ENCODE data around the gene ANKFY1.

DNA sequence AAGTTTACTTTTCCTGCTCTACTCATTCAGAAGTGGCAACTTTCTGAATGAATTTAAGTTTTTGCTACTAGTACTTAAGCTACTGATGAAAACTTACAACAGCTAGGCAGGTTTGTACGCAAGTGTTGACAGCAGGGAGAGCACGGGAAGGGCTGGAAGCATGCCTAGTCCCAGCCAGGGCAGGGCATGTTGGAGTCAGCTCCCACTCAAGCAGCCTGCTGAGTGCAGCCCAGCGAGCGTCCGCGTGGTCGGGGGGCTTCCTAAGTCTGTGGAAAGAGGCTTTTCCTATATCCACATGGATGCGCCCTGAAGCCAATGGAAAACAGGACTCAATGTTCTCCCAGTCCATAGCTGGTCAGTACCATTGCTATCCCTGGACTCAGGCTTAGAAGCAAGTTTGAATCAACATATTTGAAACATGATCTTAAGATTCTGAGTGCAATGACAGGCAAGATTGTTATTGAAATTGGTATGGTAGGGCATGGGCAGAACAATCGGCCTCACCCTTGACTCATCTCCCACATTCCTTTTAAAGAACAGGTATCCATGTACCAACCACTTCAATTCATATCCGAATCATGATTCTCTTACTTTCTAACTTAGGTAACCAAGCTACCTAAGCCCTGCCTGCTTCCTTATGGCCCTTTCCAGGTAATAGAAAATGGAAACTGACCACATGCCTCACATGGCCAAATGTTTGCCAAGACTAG, 98.3 kb downstream of the ANKFY1 start:
- no peak for TF ChIP-seq POLR2A (IDR thresholded peaks at IDR 0.05)
- TF ChIP-seq, protein P1, sequence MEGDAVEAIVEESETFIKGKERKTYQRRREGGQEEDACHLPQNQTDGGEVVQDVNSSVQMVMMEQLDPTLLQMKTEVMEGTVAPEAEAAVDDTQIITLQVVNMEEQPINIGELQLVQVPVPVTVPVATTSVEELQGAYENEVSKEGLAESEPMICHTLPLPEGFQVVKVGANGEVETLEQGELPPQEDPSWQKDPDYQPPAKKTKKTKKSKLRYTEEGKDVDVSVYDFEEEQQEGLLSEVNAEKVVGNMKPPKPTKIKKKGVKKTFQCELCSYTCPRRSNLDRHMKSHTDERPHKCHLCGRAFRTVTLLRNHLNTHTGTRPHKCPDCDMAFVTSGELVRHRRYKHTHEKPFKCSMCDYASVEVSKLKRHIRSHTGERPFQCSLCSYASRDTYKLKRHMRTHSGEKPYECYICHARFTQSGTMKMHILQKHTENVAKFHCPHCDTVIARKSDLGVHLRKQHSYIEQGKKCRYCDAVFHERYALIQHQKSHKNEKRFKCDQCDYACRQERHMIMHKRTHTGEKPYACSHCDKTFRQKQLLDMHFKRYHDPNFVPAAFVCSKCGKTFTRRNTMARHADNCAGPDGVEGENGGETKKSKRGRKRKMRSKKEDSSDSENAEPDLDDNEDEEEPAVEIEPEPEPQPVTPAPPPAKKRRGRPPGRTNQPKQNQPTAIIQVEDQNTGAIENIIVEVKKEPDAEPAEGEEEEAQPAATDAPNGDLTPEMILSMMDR (IDR thresholded peaks at IDR 0.05): no peak

Measured in vagina (tissue), 2 donors.